HG03378 (cell line): ENCODE data around the gene FGF18.
"Not testable (repeated sequence)": the region's sequence is repeated elsewhere in the genome, so short reads cannot be mapped to it uniquely, and the experiment has no call there.

ENCODE experiments used
- ATAC-seq: cut with Tn5 transposase; IDR thresholded peaks from one replicate; pipeline ENCODE4 v1.9.1; 2021; ENCODE audit warnings: mild to moderate bottlenecking, moderate library complexity; ENCODE audit not compliant: unreplicated experiment

FGF18 gene

GRCh38 chr5:171494452-171495121 lies 75.1 kb downstream of the FGF18 start:
- no peak for ATAC-seq

DNA sequence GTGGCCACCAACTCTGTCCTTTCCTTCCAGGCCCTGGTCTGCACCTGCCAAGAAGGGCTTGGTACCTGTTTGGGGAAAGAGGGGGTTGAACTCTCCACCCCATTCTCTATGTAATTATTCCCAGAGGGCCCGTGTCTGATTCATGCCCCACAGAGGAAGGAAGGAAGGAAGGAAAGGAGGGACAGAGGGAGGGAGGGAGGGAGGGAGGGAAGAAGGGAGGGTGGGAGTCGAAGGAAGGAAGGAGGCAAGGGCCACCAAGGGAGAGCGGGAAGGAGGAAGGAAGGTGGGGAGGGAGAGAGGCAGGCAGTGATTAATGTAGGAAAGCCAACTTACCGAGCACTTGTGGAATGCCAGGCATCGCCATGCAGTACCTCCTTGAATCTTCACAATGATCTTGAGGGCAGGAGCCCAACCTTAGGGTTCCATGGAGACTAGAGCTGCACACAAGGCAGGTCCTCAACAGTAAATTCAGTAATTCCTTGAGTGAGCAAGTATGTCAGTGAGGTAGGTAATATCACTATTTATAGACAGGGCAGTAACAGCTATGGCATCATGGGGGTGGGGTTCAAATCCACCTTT lies 75.8 kb downstream of the FGF18 start:
- ATAC-seq = no peak

DNA sequence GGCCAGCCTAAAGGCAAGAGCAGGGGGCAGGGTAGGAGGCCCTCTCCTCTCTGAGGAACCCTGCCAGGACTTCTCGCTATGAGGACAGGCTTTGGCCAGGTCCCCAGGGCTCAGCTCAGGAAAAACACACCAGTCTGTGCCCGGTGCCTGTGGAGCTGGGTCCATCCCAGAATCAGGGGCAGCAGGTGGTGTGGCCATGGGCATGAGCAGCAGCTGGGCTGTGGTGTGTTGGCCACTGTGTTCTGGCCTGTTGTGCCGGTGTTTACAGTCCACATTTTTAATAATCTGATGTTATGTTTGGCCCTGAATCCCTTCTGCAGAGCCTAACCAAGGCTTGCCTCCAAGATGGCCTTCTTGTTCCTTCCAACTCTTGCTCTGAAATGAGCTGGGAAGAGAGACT lies 77.0 kb downstream of the FGF18 start:
- ATAC-seq = no peak

GRCh38 chr5:171497494-171497893 lies 78.0 kb downstream of the FGF18 start:
- ATAC-seq = not testable (repeated sequence)

DNA sequence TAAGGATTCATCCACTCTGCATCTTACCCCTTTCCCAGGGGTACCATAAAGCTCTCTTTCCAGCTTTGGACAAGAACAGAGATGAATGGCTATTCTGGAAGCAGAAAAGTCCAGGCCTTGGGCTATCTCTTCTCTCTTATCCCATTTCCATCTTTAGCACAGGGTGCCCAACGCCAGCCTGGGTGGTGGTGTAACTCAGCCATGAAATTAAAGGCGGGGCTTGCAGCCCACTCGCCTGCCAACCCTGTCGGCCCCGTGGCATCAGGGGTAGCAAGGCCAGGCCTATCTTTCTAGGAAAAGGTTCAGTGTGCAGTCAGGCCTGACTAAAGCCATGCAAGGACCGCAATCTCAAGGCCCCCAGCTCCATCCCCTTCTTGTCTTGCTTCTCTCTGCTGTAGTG lies 78.7 kb downstream of the FGF18 start:
- ATAC-seq = no peak

DNA sequence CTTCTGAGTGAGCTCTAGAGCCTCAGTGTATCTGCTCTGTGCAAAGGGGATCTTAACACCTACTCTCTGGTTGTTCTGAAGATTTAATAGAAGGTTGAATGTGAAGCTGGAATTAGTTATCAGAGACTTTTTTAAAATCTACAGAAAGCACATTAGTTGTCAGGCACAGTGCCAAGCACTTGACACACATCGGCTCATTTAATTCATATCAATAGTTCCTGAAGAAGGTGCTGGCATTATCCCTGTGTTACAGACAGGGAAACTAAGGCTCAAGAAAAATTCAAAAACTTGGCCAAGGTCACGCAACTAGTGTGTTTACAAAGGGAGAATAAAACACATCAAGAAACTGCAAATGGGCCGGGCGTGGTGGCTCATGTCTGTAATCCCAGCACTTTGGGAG lies 80.2 kb downstream of the FGF18 start:
- no peak for ATAC-seq

GRCh38 chr5:171505473-171506043 lies 86.1 kb downstream of the FGF18 start:
- ATAC-seq = no peak

GRCh38 chr5:171506951-171507350 lies 87.5 kb downstream of the FGF18 start:
- no peak for ATAC-seq
